Fibroblast of the aortic adventitia (primary cell): ENCODE results near the gene TBC1D9B. TPM values are rescaled to one million over a fixed set of nuclear protein-coding genes. Genes with fewer than 3 reads are reported as not detected.

ENCODE experiments used
- DNase-seq: peaks from one replicate; pipeline ENCODE4 v3.0.0-alpha.2; 2010; ENCODE audit warnings: low read depth
- H3K4me3 ChIP-seq: 2 replicates; pipeline ENCODE4 v1.5.1; 2011; ENCODE audit warnings: low read depth, mild to moderate bottlenecking, control low read depth, low read length, moderate library complexity
- CTCF ChIP-seq: IDR thresholded peaks from 2 replicates; pipeline ENCODE4 v1.5.1; 2011; ENCODE audit warnings: mild to moderate bottlenecking, low read length, control low read depth, inconsistent platforms; ENCODE audit not compliant: insufficient read depth
- total RNA-seq: library from RNA; depleted of rRNA; stranded (reverse); fragments of >200 nt; gene quantifications from 2 replicates; pipeline ENCODE4 v1.2.3, GENCODE V29; 2012; ENCODE audit warnings: low replicate concordance

Gene TBC1D9B
- 63.7 and 70.9 TPM in 2 replicates for total RNA-seq

GRCh38 chr5:179907556-179908324, at the start of gene TBC1D9B:
Gene TBC1D9B, minus strand, starts transcription at chr5:179907897. Its CDS starts 76 bp downstream, at chr5:179907821.
- H3K4me3 ChIP-seq = peak within 1 kb of the TSS; percentile 85
- TF ChIP-seq CTCF = peak; percentile 25
- DNase-seq = peak; percentile 65

DNA sequence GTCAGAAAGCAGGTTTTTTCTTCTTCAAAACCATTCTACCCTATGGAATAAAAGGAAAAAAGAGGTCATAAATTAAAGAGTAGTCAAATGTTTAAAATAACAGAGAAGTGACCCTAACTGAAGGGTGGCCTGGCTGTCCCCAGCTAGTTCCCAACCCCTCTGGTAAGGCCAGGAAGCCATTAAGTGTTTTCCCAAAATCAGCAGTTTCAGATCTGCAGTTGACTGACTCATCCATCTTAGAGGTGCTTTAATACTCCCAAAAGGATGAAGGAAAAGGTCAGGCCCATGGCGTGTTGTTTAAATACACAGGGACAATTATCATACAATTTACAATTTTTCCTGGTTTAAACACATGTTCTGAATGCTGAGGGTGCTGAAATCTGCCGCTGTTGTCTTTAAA, 47.9 kb upstream of the TBC1D9B start:
- no peak overlapping the region for H3K4me3 ChIP-seq
- DNase-seq = no peak
- TF ChIP-seq CTCF = no peak

GRCh38 chr5:179955062-179955461, 47.4 kb upstream of the TBC1D9B start:
- H3K4me3 ChIP-seq = no peak overlapping the region
- TF ChIP-seq CTCF = no peak
- no peak for DNase-seq

DNA sequence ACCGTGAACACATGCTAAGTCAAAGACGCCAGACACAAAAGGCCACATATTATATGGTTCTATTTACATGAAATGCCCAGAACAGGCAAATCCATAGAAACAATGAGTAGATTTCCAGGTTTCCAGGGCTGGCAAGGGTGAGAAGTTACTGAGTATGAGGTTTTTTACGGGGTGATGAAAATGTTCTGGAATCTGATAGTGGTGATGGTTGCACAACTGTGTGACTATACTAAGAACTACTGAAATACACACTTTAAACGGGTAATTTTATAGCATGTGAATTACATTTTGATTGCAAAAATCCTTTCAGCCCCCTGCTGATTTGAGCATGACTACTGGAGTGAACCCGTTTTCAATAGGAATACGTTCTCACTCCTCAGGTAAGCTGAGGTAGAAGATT, 46.7 kb upstream of the TBC1D9B start:
- no peak overlapping the region for H3K4me3 ChIP-seq
- DNase-seq = peak; percentile 14
- TF ChIP-seq CTCF = no peak

- no peak overlapping the region for H3K4me3 ChIP-seq
- DNase-seq = no peak
- TF ChIP-seq CTCF = no peak
Measured at GRCh38 chr5:179953987-179954386, 46.3 kb upstream of the TBC1D9B start.

DNA sequence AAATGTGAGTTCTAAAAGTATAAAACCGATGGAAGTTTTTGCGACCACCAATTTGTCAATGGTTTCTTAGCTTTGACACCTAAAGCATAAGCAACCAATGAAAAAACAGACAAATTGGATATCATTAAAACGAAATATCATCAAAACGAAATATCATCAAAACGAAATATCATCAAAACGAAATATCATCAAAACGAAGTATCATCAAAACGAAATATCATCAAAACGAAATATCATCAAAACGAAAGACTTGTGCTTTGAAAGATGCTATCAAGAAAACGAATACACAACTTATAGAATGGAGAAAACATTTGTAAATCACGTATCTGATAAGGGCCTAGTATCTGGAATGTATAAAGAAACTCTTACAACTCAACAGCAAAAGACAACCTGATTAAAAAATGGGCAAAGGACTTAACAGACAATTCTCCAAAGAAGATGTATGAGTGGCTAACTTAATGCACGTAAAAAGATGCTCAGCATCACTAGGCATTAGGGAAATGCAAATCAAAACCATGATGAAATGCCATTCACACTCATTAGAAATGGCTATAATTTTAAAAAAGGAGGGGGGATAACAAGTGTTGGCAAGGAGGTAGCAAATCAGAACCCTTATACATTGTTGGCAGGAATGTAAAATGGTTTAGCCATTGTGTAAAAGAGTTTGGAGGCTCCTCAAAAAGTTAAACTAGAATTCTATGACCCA, 29.4 kb upstream of the TBC1D9B start:
- H3K4me3 ChIP-seq = no peak overlapping the region
- no peak for TF ChIP-seq CTCF
- DNase-seq = no peak
